ENCODE measurements around the gene DPM3. TPM values are rescaled to one million over a fixed set of nuclear protein-coding genes. Genes with fewer than 3 reads are reported as not detected.
A peak's percentile ranks its signal among the peaks of the same experiment; 100 is the strongest.

Gene DPM3
- polyA plus RNA-seq, 1 of the 3 experiments (the other 2 are of a cell fraction): 317 TPM

GRCh38 chr1:155167166-155168104 is 27.1 kb upstream of the DPM3 start:
- Histone ChIP-seq H3K4me1 (ENCODE audit: control insufficient read depth in 1 of 2, insufficient read depth in 2 of 2, low read depth in 1 of 2, low read length in 1 of 2) (peaks cover 0 to 12% of the 10 kb centered on the region in 2 experiments; a peak in 3 of 4 replicates), H4K20me1 (ENCODE audit: insufficient read depth) (no peaks in the 10 kb centered on the region), H3K4me2 (peak overlapping the region; percentile 75), H3K27me3 (ENCODE audit: insufficient read depth) (no peaks in the 10 kb centered on the region), H3K9ac (no peak overlapping the region), H3K9me3 (no peaks in the 10 kb centered on the region), H3K79me2 (ENCODE audit: insufficient read depth) (peaks cover 23% of the 10 kb centered on the region), H2AFZ (ENCODE audit: low read depth) (peak overlapping the region; percentile 73), H3K4me3 (ENCODE audit: low read depth in 2 of 2, low read length in 1 of 2) (peak overlapping the region; percentile 17 to 36; a peak in 2 of 4 replicates), H3K27ac (ENCODE audit: low read depth in 2 of 2, low read length in 1 of 2) (peak overlapping the region in 1 of 2 experiments; percentile 2; a peak in 2 of 4 replicates), H3F3A (replicated peaks; ENCODE audit: insufficient read depth) (peaks cover 30% of the 10 kb centered on the region), H3K9me2 (no peaks in the 10 kb centered on the region), H3K36me3 (replicated peaks in 1 of 2; ENCODE audit: control insufficient read depth in 1 of 2, insufficient read depth in 2 of 2, low read length in 1 of 2) (peaks cover 16% of the 10 kb centered on the region in 2 experiments)
- 8% methylated on average over 24 of the region's 28 CpGs for WGBS (ENCODE audit: low lambda C conversion rate)
- CTCF ChIA-PET: interaction anchor here (0.6 to 14.8 kb wide), 49 partner anchors 7 to 838 kb away, joined by 3 to 496 read pairs (median 5); partner anchors contain the start of genes ADAM15, DPM3, EFNA1 and PYGO2
- POLR2A ChIA-PET: interaction anchor here (0.7 to 1.7 kb wide), 4 partner anchors 32 to 197 kb away, joined by 3 to 6 read pairs (median 4); partner anchors contain the start of genes SHC1 and SLC50A1
- peak; percentile 89 for DNase-seq
- peak; percentile 81 for TF ChIP-seq SMC3 (IDR thresholded peaks at IDR 0.05; ENCODE audit: low read depth, low read length)
- no peak; the same call in 1 of the 2 replicates for TF ChIP-seq MXI1 (IDR thresholded peaks at IDR 0.05; ENCODE audit: low read depth, low read length)
- peak; percentile 24; the same call in 1 of the 2 replicates for TF ChIP-seq TAF1 (IDR thresholded peaks at IDR 0.05; ENCODE audit: borderline replicate concordance, low read depth, low read length)
- no peak for TF ChIP-seq NFIC (IDR thresholded peaks at IDR 0.05; ENCODE audit: borderline replicate concordance)
- TF ChIP-seq, protein P1, sequence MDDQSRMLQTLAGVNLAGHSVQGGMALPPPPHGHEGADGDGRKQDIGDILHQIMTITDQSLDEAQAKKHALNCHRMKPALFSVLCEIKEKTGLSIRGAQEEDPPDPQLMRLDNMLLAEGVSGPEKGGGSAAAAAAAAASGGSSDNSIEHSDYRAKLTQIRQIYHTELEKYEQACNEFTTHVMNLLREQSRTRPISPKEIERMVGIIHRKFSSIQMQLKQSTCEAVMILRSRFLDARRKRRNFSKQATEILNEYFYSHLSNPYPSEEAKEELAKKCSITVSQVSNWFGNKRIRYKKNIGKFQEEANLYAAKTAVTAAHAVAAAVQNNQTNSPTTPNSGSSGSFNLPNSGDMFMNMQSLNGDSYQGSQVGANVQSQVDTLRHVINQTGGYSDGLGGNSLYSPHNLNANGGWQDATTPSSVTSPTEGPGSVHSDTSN (IDR thresholded peaks at IDR 0.05): no peak
- TF ChIP-seq CTCF (IDR thresholded peaks at IDR 0.05): peak; percentile 96
- no peak for TF ChIP-seq ELF1 (IDR thresholded peaks at IDR 0.05)
- TF ChIP-seq NRF1 (IDR thresholded peaks at IDR 0.05; ENCODE audit: low read depth, low read length): no peak
- no peak for TF ChIP-seq SIN3A (IDR thresholded peaks at IDR 0.05; ENCODE audit: borderline replicate concordance, low read depth, low read length)
- TF ChIP-seq RAD21 (IDR thresholded peaks at IDR 0.05; ENCODE audit: low read length): peak; percentile 95
- TF ChIP-seq TCF12 (IDR thresholded peaks at IDR 0.05): no peak
- no peak for TF ChIP-seq RCOR1 (IDR thresholded peaks at IDR 0.05; ENCODE audit: low read length)
- no peak for TF ChIP-seq FOXM1 (IDR thresholded peaks at IDR 0.05; ENCODE audit: low read depth)

Data from SK-N-SH (cell line).